HG03064 (cell line): ENCODE results near the gene BECN2.

Experiments used
- ATAC-seq: cut with Tn5 transposase; IDR thresholded peaks from one replicate; pipeline ENCODE4 v1.9.1; 2021; ENCODE audit warnings: low read depth; ENCODE audit not compliant: unreplicated experiment

The BECN2 gene

GRCh38 chr1:241957692-241958494, at the start of gene BECN2:
Gene BECN2 (plus strand): TSS chr1:241957767. CDS start chr1:241957767, 0 bp downstream.
- no peak for ATAC-seq

DNA sequence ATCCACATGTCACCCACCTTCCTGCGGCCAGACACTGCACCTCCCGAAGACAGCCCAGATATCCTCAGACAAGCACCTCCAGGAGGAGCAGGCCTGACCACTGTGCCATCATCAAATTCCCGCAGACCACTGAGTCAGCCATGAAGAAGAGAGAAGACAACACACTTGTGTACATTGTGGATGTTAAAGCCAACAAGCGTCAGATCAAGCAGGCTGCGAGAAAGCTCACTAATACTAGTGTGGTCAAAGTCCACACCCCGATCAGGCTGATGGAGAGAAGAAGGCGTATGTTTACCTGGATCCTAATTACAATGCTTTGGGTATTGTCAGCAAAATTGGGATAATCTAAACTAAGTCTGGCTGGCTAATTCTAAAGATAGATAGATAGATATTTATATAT, 41.4 kb upstream of the BECN2 start:
- no peak for ATAC-seq

DNA sequence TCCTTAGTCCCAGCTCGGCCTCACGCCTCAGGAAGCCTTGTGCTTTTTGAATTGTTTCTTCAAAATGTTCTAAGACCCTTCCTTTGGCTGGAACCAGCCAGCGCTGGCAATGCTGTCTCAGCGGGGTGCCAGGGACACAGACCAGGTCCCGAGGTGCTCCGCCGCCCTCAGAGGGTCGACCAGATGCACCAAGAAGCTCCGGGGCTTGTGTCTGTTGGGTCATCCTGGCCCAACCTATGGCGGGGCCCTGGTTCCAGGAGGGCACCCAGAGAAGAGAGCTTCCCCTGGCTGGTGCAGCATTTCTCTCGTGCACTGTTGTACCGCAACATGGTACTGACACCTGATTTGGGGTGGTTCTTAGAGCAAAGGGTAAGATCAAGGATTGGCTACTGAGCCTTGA, 40.1 kb upstream of the BECN2 start:
- ATAC-seq, result no peak

- ATAC-seq, result no peak
Measured at GRCh38 chr1:241918879-241919278, 38.7 kb upstream of the BECN2 start.

- no peak for ATAC-seq
Measured at GRCh38 chr1:241924080-241924808, 33.3 kb upstream of the BECN2 start.

DNA sequence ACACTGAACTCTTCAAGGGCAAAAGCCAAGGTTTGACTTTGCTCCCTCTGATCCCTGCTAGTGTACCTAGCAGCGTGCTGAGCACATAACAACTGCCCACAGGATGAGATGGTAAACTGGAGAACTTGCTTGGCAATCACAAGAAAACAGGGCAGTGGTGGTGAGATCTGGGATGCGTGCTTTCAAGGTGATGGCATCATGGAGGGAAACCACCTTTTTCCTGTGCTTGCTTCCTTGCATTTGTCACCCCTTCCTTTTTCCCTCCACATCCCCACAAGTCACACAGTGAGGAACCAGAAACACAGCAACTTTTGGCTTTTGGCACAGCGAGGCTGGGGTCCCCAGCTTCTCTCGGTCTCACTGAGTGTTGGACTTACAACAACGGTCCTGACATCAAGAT, 31.4 kb upstream of the BECN2 start:
- ATAC-seq, result no peak

DNA sequence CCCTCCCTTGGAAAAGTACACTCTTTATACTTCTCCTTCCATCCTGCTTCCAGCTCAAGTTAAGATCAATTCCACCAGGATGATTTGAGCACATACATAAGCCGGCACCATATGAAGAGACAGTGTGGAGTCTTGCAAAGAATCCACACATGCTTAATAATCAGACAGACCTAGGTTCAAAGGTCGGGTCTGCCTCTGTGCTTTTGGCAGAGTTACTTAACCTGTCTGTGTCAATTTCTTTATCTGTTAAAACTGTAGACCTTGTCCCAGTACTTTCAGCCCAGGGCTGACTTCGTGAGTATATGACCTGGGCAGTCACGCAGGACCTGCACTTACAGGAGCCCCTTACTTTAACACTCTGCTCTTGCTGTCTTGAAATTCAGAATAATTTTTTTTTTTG, 30.2 kb upstream of the BECN2 start:
- no peak for ATAC-seq

GRCh38 chr1:241932845-241933244, 24.7 kb upstream of the BECN2 start:
- ATAC-seq, result no peak

- no peak for ATAC-seq
Measured at GRCh38 chr1:241934201-241934848, 23.2 kb upstream of the BECN2 start.

DNA sequence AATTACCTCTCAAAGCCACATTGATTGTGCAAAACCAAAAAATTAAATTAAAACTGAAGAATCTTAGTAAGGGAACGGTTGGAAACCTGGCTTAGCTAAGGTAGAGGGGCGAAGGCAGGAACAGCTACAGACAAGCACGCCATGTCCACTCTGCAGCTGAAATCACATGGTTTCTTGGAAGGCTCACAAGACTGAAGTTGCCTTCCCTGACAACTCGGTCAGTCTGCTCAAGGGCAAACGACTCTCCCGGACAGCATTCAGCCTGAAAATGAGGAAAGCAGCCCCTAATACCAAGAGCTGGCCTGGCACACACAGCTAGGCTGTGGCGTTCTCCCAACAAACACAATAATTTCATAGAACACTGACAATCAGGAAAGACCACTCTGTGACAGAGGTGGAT, 22.7 kb upstream of the BECN2 start:
- no peak for ATAC-seq

GRCh38 chr1:241939798-241940197, 17.8 kb upstream of the BECN2 start:
- no peak for ATAC-seq

DNA sequence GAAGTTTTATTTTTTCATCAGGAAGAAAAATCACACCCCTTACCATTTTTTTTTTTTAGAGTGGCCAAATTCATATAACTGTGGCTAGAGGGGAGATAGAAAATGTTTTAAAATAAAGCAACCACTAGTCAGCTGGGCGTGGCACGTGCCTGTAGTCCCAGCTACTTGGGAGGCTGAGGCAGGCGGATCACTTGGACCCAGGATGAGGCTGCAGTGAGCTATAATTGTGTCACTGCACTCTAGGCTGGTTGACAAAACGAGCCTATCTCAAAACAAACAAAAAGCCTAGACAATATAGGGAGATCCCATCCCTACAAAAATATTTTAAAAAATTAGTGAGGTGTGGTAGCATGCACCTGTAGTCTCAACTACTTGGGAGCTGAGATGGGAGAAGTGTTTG, 14.8 kb upstream of the BECN2 start:
- no peak for ATAC-seq

- ATAC-seq, result no peak
Measured at GRCh38 chr1:241944300-241944699, 13.3 kb upstream of the BECN2 start.

DNA sequence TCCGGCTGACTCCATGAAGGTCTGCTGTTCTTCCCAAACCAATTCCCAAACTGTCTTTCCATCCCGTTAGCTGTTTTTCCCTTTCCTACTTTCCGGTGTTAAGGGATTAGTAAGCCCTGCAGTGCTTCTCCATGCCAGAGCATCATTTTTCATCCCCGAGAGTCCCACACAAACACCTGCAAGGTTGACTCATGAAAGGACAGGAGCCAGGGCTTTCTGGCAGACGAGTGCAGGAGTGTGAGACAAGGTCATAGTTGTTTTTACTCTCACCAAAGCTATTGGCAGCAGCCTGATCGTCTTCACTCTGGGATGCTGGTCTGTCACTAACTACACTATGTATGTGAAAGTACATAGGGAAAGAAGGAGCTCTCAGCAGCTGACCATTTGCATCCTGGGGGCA, 10.2 kb upstream of the BECN2 start:
- ATAC-seq, result no peak

- no peak for ATAC-seq
Measured at GRCh38 chr1:241950390-241950789, 7.2 kb upstream of the BECN2 start.

DNA sequence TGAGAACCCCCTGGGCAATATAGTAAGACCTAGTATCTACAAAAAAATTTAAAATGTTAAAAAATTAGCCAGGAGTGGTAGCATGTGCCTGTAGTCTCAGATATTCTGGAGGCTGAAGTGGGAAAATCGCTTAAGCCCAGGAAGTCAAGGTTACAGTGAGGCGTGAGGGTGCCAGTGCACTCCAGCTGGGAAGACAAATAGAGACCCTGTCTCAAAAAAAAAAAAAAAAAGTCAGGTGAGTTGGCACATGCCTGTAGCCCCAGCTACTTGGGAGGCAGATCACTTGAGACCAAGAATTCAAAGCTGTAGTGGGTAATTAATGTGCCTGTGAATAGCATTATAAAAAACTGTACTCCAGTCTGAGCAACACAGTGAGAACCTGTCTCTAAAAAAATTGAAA, 4.6 kb downstream of the BECN2 start:
- no peak for ATAC-seq

DNA sequence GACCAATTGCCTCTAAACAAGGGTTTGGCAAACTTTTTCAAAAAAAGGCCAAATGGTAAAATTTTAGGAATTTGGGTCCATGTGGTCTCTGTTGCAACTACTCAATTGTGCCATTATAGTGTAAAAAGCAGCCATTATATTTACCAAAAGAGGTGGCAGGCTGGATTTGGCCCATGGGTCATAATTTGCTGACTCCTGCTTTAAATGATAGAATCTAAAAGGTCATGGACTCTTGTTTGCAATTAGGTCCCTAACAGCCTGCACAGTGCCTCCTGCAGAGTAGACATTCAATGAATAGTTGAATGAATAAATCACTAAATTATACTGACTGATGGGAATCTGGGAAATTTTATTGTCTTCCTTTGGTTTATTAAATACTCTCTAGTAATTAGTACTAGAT, 6.2 kb downstream of the BECN2 start:
- ATAC-seq, result no peak

DNA sequence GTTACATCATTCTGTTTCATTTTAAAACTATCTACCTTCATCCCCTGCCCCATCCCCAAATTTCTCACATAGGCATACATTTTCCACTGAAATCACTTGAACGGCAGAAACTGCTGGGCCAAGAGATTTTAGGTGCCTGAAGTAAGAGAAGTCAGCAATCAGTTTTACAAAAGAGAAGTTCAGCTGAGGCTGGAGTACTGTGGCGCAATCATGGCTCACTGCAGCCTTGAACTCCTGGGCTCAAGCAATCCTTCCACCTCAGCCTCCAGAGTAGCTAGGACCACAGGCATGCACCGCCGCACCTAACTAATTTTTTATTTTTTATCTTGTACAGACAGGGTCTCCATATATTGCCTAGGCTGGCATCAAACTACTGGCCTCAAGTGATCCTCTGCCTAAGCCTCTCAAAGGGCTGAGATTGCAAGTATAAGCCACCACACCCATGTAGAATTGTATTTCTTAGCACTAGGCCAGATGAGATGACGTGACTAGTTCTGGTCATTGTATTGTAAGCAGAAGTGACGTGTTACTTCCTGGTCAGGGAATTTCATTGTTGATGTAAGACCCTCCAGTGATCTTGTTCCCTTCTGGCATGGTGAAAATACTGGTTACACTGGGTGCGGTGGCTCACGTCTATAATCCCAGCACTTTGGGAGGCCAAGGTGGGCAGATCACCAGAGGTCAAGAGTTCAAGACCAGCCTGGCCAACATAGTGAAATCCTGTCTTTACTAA, 7.1 kb downstream of the BECN2 start:
- ATAC-seq, result no peak

GRCh38 chr1:241968611-241969010, 11.0 kb downstream of the BECN2 start:
- no peak for ATAC-seq

DNA sequence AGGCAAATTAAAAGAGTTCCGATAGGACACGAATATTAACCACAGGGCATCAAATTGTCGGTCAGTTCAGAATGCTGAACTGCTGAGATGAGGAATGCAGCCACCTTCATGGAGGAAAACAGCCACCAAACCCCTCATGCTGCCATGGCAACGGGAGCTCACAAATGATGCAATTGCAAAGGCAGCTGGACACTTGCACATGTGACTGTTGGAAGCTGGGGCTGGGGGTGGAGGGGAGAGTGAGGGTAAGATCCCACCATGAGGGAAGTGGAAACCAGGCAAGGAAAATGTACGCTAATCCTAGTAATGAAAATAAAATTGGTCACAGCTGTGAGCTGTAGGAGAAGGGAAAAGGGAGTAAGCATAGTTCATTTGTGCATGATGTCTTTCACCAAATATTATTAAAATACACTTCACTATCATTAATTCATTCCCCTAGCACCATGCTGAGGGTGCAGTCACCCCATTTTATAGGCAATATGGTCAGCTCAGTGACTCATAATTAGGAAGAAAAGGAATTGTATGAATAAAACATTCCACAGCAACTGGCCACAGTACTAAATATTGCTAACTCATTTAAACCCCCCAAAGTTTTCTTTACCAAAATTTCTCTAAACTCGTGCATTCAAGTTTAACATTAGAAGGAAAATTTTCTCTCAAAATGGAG, 15.3 kb downstream of the BECN2 start:
- no peak for ATAC-seq
